GM15510 (cell line): ENCODE results near the gene BLVRB.

ENCODE experiments used
- POLR2A ChIP-seq: IDR thresholded peaks from 3 replicates; pipeline ENCODE4 v1.6.1; 2011; ENCODE audit warnings: borderline replicate concordance; ENCODE audit not compliant: insufficient read length; ENCODE audit errors: extremely low read depth

The BLVRB gene

DNA sequence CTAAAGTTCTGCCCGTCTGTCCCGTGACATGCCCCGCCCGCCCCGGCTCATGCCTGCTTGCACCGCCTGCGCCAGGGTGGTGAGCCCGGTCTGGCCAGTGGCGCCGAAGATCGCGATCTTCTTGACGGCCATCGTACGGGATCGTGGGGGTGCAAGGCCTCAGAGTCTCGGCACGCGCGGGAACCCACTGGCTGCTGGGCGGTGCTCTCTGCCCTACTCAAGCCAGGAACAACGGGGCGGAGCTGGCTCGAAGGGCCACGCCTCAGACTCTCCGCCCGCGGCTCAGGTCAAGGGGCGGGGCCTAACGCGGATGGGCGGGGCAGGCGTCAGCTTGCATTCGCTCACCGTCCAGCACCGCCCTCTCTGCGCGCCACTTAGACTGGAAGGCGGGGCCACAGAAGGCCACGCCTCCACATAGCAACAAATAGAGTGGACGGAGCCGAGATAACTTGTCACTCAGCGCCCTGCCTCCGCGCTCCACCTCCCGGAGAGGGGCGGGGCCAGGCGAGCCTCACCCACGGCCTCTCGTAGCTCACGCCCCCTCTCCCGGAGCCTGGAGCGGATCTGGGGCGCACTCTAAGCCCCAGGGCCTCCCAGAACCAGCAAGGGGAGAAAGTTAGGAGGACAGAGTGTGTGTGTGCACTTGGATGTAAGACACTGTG, at the start of gene BLVRB:
Gene BLVRB, minus strand, starts transcription at position 189 of the 662 bp plus-strand sequence. Its CDS starts 57 bp downstream, at position 132.
- peak; percentile 78 for TF ChIP-seq POLR2A

DNA sequence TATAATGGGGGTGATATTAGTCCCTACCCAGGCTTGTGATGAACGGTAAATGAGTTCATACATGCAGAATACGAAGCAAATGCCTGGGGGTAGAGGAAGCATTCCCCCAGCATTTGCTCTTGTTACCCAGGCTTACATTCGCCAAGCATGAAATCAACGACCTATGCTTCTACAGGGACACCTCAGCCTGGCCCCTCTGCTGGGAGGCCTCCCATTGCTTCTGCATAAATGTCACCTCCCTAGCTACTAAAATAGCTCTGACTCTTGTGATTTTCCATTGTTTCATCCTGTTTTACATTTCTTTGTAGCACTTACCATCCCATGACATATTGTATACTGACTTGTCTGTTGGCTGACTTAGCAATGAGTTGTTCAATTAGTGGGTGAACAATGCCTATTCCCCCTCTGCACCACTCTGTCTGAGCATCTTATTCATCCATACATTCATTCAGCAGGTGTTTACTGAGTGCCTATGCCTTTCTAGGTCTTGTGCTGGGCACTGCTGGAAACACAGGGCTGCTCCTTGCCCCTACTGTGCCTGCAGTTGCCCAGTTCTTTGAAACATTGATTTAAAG, 48.3 kb upstream of the BLVRB start:
- TF ChIP-seq POLR2A = no peak

DNA sequence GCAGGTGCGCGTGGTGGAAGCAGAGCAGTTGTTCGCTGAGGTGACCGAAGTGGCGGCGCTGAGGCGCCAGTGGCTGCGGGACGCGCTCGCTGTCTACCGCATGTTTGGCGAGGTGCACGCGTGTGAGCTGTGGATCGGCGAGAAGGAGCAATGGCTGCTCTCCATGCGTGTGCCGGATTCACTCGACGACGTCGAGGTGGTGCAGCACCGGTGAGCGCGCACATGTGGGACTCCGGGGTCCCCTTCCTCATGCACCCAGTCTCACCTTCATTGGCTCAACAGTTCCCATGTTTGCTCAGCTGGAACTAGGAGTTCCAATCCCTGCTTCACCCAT, 47.8 kb upstream of the BLVRB start:
- no peak for TF ChIP-seq POLR2A

DNA sequence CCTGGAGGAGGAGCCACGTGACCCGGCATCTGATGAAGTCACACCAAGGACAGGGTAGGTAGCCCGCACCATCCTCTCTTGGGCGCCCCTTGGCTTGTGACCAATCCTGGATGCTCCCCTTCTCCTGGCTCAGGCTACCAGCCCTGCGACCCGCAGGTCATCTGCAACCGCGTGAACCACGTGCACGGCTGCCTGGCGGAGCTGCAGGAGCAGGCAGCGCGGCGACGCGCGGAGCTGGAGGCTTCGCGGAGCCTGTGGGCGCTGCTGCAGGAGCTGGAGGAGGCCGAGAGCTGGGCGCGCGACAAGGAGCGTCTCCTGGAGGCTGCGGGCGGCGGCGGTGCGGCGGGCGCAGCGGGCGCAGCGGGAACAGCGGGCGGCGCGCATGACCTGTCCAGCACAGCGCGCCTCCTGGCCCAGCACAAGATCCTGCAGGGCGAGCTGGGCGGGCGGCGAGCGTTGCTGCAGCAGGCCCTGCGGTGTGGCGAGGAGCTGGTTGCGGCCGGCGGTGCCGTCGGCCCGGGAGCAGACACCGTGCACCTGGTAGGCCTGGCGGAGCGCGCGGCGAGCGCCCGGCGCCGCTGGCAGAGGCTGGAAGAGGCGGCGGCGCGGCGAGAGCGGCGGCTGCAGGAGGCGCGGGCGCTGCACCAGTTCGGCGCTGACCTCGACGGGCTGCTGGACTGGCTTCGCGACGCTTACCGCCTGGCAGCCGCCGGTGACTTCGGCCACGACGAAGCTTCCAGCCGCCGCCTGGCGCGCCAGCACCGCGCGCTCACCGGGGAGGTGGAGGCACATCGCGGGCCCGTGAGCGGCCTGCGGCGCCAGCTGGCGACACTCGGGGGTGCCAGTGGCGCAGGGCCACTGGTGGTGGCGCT, 47.2 kb upstream of the BLVRB start:
- no peak for TF ChIP-seq POLR2A

DNA sequence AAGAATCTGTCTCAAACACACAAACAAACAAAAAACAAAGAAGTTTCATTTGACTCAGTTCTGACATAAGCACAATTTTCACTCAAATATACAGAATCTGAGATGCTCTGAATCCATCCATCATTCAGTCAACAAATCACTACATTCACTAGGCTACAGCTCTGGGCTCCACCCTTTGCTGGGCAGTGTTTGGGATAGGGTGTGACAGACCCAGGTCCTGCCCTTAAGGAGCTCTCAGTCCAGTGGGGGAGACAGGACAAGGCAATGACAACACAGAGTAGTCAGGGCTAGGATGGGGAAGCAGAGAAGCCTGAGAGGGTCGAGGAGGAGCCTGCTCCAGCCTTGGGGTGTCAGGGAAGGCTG, 46.5 kb upstream of the BLVRB start:
- TF ChIP-seq POLR2A = no peak

DNA sequence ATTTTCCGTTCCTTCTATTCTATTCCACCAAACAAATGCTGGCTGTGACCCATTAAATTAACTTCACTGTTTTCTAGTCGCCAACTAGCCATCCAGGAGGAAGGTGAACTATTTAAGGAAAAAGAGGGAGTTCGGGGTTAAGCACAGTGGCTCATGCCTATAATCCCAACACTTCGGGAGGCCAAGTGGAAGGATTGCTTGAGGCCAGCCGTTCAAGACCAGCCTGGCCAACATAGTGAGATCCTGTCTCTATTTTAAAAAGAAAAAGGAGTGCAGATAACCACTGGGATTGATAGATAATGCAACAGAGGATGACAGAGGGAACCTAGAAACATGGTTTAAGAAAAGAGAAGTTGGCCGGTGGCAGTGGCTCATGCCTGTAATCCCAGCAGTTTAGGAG, 45.9 kb upstream of the BLVRB start:
- no peak for TF ChIP-seq POLR2A

DNA sequence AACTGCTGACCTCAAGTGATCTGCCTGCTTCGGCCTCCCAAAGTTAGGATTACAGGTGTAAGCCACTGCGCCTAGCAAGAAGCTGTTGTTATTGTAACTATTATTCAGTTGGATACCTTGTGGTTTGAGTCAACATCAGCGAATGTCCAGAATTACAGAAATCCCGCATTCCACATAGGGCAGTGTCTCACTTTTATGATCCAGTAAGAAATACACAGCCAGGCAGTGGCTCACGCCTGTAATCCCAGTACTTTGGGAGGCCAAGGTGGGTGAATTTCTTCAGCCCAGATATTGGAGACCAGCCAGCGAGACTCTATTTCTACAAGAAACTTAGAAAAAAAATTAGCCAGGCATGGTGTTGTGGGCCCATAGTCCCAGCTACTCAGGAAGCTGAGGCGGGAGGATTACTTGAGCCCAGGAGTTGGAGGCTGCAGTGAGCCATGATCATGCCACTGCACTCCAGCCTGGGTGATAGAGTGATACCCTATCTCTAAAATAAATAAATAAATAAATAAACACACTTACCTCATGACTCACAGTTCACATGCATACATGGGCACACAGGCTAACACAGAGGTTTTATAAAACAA, 45.1 kb upstream of the BLVRB start:
- TF ChIP-seq POLR2A = no peak

DNA sequence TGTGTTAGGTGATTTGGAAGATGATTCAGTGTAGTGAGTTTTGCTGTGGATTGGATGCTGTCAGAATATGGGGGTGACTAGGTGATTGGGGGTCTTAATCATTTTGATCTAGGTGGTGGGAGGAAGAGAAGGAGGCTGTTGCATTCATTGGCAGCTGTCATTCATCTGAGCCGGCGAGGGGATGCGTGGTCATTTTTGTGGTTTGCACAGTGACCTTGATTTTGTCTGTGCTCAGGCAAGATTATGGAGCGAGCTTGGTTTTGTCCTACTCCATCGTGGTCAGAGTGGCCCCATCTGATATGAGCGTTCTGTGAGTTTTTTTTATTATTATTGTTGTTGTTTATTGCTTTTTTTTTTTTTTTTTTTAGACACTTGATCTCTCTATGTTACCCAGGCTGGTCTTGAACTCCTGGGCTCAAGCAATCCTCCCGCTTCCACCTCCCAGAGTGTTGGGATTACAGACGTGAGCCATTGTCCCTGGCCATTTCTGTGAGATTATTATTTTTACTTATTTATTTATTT, 43.3 kb upstream of the BLVRB start:
- no peak for TF ChIP-seq POLR2A

DNA sequence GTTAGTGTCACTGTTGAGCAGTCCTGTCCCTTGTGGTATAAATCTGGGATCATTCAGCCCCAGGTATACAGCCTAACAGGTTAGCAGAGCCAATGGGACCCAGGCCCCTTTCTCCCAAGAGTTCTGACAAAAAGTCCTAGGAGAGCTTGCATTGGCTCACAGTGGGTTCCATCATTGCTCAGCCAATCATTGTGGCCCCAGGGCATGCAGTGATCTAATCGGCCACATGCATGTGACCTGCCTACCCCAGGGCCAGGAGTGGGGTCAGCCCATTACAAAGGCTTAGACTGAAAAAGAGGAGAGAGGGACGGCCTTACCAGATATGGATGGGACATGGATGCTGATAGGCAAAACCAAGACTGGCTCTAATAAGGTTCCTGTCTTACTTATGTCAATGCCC, 42.3 kb upstream of the BLVRB start:
- no peak for TF ChIP-seq POLR2A

DNA sequence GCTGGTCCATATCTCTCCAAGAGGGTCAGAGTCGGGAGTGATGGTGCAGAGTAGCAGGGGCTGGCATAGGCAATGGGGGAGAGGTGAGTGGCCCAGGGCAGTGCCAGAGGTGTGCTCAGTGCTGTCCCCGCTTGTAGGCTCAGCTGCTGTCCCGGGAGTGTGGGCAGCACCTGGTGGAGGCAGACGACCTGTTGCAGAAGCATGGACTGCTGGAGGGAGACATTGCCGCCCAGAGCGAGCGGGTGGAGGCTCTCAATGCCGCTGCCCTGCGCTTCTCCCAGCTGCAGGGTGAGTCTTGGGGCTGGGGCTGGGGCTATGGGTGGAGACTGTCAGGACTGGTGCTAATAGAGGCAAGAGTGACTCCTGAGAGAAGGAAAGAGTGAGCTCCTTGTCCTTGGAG, 40.6 kb upstream of the BLVRB start:
- TF ChIP-seq POLR2A = no peak

DNA sequence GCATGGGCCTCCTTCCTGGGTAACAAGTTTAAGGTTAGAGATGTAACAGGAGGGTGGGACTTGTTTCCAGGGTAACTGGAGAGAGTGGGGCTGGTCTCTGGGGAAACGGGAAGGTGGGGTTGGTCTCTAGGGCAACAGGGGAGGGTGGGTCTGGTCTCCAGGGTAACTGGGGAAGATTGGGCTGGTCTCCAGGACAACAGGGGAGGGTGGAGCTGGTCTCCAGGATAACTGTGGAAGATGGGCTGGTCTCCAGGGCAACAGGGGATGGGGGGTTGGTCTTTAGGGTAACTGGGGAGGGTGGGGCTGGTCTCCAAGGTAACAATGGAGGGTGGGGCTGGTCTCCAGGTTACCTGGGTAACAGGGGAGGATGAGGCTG, 37.8 kb upstream of the BLVRB start:
- no peak for TF ChIP-seq POLR2A

DNA sequence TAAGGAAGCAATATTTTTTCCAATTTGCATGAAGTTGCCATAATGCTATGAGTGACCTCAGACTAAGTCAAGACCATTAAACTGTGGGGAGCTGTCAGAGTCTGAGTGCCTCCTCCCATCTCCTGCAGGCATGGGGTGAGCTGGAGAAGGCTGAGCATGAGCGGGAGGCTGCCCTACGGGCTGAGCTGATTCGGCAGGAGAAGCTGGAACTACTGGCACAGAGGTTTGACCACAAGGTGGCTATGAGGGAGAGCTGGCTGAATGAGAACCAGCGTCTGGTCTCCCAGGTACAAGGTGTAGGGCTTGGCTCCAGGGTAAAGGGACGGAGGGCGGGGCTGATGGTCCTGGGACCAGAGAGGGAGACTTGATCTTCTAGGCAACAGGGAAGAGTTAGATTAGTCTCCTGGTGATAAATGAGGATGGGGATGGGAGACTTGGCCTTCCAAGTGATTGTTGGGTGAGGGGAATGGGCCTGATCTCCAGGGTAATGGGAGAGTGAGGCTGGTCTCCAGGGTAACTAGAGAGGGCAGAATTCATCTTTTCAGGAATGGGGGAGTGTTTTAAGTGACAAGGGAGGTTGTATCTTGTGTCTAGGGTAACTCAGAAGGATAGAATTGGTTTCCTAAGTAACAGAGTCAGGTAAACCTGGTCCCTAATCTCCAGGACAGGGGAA, 37.2 kb upstream of the BLVRB start:
- no peak for TF ChIP-seq POLR2A

DNA sequence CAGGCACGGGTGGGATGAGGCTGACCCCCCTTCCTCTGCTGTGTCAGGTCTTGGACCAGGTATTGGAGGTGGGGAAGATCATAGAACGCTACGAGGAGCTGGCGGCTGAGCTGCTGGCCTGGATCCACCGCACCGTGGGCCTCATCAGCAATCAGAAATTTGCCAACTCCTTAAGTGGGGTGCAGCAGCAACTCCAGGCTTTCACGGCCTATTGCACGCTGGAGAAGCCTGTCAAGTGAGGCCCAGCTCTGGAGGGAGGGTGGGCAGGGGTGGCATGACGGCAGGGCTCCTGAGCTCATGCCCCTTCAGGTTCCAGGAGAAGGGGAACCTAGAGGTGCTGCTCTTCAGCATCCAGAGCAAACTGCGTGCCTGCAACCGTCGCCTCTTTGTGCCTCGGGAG, 36.5 kb upstream of the BLVRB start:
- no peak for TF ChIP-seq POLR2A

DNA sequence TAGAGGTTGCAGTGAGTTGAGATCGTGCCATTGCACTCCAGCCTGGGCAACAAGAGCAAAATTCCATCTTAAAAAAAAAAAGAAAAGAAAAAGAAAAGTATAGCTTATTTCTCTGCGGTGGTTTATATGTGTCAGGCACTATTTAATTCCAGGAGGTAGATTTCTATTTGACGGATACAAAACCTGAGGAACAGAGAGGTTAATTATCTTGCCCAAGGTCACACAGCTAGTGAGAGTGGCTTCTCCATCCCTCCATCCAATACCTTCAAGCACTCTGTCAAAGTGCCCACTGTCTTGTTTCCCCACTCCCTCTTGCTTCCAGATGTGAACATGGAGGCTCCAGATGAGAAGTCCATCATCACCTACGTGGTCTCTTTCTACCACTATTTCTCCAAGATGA, 36.1 kb upstream of the BLVRB start:
- TF ChIP-seq POLR2A = no peak

DNA sequence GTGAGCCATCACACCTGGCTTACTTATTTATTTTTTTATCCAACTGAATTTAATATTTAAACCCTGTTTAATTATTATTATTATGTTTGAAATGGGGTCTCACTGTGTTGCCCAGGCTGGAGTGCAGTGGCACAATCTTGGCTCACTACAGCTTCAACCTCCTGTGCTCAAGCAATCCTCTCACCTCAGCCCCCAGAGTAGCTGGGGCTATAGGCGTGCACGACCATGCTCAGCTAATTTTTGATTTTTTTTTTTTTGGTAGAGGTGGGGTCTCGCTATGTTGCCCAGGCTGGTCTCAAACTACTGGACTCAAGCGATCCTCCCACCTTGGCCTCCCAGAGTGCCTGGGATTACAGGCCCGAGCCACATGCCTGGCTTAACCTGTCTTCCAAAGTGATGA, 33.8 kb upstream of the BLVRB start:
- no peak for TF ChIP-seq POLR2A
